GM23338 (cell line): ENCODE data around the gene AQP3.
A peak's percentile ranks its signal among the peaks of the same experiment; 100 is the strongest.

Experiments
- EZH2 ChIP-seq: fragments of 200-600 bp; sonication (generic); IDR thresholded peaks from one replicate; pipeline ENCODE4 v1.8.0; 2017; ENCODE audit warnings: antibody characterized with exemption, mild to moderate bottlenecking, low read depth; ENCODE audit not compliant: unreplicated experiment
- EZH2phosphoT487 ChIP-seq: fragments of 200-600 bp; sonication (generic); IDR thresholded peaks from one replicate; pipeline ENCODE4 v1.8.1; 2018; ENCODE audit warnings: antibody characterized with exemption; ENCODE audit not compliant: unreplicated experiment
- POLR2AphosphoS5 ChIP-seq: IDR thresholded peaks from 2 replicates; pipeline ENCODE4 v1.6.1; 2016; ENCODE audit warnings: antibody characterized with exemption, low read depth
- ZNF114 ChIP-seq: fragments of 250-450 bp; sonication (Bioruptor Pico); IDR thresholded peaks from 2 replicates; pipeline ENCODE4 v1.5.0; 2020; ENCODE audit warnings: mild to moderate bottlenecking, moderate library complexity
- TF ChIP-seq, protein P1 (sequence below), 2 experiments: fragments of 200-600 bp in 1 of 2; sonication (generic) in 1 of 2; conservative IDR thresholded peaks; 2 replicates each; pipeline versions ENCODE4 v1.5.1 to v1.6.1; 2016 to 2017; ENCODE audit warnings: antibody characterized with exemption in 2 of 2, low read depth in 2 of 2, mild to moderate bottlenecking in 2 of 2, moderate library complexity in 1 of 2
- TF ChIP-seq, protein P2 (sequence below): IDR thresholded peaks from 2 replicates; pipeline ENCODE4 v1.6.1; 2016; ENCODE audit warnings: antibody characterized with exemption

DNA sequence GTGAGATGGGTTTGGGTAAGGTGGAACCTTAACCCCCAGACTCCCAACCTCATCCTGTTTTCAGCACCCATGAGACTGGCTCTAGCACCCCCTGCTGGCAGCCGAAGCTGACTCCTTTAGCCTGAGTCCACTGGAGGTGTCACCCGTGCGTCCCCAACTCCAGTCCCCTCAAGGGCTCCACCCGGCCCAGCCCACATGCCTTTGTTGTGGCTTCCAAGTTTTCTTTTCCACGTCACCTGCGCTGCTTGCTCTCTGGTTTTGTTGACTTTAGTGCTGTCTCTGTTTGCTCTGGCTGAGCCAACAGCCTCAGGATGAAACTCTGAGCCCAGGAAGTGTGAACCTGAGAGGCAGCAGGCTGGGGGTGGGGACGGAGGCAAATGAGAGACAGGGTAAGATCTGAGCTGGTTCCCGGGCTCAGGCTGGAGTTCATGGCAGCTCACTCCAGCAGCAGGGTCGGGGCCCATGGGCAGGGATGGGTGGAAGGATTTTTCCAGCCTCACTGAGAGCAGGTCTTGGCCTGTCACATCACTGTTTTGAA lies 31.8 kb downstream of the AQP3 start:
- no peak for TF ChIP-seq EZH2
- no peak for TF ChIP-seq POLR2AphosphoS5
- TF ChIP-seq ZNF114, result no peak
- TF ChIP-seq, protein P1, sequence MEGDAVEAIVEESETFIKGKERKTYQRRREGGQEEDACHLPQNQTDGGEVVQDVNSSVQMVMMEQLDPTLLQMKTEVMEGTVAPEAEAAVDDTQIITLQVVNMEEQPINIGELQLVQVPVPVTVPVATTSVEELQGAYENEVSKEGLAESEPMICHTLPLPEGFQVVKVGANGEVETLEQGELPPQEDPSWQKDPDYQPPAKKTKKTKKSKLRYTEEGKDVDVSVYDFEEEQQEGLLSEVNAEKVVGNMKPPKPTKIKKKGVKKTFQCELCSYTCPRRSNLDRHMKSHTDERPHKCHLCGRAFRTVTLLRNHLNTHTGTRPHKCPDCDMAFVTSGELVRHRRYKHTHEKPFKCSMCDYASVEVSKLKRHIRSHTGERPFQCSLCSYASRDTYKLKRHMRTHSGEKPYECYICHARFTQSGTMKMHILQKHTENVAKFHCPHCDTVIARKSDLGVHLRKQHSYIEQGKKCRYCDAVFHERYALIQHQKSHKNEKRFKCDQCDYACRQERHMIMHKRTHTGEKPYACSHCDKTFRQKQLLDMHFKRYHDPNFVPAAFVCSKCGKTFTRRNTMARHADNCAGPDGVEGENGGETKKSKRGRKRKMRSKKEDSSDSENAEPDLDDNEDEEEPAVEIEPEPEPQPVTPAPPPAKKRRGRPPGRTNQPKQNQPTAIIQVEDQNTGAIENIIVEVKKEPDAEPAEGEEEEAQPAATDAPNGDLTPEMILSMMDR (conservative IDR thresholded peaks at IDR 0.05; ENCODE audit: low read depth in 2 of 2), result peak; percentile 77 to 88
- TF ChIP-seq EZH2phosphoT487, result no peak
- TF ChIP-seq, protein P2, sequence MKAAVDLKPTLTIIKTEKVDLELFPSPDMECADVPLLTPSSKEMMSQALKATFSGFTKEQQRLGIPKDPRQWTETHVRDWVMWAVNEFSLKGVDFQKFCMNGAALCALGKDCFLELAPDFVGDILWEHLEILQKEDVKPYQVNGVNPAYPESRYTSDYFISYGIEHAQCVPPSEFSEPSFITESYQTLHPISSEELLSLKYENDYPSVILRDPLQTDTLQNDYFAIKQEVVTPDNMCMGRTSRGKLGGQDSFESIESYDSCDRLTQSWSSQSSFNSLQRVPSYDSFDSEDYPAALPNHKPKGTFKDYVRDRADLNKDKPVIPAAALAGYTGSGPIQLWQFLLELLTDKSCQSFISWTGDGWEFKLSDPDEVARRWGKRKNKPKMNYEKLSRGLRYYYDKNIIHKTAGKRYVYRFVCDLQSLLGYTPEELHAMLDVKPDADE, result no peak
